SW480 (cell line): ENCODE measurements around the gene RPS6KB2.

Source experiments
- DNase-seq: peaks from one replicate; pipeline ENCODE4 v3.0.0-alpha.2; 2016; ENCODE audit warnings: low spot score

Gene RPS6KB2

DNA sequence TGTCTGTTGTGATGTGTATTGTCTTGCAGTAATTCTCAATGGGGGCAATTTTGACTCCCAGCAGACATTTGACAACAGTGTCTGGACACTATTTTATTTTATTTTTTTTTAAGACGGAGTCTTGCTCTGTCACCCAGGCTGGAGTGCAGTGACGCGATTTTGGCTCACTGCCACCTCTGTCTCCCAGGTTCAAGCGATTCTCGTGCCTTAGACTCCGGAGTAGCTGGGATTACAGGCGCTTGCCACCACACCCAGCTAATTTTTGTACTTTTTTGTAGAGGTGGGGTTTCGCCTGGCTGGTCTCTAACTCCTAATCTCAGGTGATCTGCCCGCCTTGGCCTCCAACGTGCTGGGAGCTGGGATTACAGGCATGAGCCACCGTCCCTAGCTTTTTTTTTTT lies 1.4 kb downstream of the RPS6KB2 start:
- DNase-seq, result no peak

GRCh38 chr11:67431346-67432249 lies 3.3 kb downstream of the RPS6KB2 start:
- DNase-seq, result no peak

- DNase-seq, result no peak
Observed at GRCh38 chr11:67432655-67433349, 4.5 kb downstream of the RPS6KB2 start.

DNA sequence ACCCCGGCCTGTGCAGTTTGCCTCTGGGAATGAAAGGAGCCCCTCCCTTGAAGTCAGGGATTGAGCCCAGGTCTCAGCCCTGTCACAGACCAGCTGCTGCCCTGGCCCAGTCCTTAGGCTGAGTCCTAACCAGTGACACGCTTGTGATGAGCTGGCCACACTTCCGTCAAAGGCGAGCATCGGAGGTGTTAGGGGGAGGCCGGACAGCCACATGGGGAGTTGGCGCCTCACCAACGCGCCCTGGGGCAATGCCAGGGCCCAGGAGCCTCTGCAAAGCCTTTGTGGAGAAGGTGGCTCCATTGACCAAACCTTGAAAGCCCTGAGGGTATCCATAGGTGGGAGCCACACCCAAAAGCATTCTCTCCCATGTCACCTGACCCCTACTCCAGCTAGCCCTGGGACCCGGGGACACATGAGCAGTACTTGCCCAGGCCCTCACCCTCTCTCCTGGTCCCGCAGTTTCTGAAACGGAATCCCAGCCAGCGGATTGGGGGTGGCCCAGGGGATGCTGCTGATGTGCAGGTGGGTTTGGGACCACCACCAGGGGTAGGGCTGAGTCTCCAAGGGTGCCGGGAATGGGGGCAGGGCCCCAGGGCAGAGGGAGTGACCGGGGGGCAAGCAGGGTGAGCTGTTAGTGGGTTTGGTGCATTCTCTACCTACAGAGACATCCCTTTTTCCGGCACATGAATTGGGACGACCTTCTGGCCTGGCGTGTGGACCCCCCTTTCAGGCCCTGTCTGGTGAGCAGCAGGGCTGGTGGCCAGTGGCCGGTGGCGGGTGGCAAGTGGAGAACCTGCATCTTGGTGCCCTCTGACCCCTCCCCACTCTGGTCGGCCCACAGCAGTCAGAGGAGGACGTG lies 5.5 kb downstream of the RPS6KB2 start:
- DNase-seq, result no peak

DNA sequence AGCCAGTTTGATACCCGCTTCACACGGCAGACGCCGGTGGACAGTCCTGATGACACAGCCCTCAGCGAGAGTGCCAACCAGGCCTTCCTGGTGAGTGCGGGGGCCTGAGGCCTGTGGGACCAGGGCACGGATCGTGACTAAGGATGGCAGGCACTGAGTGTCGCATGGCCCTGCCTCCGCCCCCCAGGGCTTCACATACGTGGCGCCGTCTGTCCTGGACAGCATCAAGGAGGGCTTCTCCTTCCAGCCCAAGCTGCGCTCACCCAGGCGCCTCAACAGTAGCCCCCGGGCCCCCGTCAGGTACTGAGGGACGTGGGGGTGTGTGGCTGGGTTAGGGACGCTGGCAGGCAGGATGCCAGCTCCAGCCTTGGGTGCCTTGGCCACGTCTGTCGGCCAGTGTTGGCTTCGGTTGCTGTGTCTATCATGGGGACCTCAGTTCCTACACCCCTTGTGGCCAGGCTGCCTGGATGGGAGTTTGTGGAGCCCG lies 6.1 kb downstream of the RPS6KB2 start:
- DNase-seq, result no peak

DNA sequence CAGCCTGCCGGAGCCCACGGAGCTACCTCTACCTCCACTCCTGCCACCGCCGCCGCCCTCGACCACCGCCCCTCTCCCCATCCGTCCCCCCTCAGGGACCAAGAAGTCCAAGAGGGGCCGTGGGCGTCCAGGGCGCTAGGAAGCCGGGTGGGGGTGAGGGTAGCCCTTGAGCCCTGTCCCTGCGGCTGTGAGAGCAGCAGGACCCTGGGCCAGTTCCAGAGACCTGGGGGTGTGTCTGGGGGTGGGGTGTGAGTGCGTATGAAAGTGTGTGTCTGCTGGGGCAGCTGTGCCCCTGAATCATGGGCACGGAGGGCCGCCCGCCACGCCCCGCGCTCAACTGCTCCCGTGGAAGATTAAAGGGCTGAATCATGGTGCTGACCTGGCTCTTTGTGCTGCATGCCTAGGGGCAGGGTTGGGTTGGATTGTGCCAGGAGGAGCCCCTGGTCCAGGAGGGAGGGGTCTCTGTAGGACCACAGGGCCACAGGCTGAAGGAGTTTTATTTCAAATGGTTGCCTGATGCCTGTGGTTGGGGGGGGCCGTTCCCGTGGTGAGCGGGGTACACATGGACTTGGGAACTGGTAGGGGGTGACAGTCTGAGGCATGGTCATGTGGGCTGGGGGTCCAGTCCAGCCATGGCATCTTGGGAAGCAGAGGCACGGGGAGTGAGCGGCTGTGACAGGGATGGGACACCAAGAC lies 6.9 kb downstream of the RPS6KB2 start:
- no peak for DNase-seq

DNA sequence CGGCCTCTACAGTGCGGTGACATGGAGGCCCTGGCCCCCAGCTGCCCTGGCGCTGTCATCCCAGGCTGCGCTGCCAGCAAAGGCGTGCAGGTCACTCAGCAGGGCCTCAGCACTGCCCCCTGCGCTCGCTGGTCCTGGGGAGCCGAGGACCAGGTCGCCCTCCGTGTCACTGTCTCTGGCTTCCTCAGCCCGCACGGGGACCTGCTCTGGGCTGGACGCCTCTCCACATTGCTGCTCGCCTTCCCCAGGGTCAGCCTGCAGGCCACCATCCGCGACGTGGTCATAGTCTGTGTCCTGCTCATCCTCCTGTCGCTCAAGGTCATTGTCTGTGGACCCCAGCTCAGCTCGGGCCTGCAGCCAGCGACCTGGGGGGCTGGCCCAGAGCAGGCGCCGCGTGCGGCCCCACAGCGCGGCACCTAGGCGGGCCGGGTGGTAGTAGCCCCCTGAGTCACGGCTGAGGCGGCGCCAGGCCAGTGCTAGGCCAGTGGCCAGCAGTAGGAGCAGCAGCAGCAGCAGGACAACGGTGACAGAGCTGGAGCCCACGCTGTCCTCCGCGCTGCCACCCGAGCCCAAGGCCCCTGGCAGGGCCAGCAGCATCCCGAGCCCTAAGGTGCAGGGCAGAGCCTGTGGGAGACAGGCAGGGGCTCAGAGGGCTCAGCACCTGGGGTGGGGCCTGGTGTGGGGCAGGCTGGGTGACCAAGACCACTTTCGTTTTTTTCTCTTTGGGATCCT lies 7.6 kb downstream of the RPS6KB2 start:
- no peak for DNase-seq

DNA sequence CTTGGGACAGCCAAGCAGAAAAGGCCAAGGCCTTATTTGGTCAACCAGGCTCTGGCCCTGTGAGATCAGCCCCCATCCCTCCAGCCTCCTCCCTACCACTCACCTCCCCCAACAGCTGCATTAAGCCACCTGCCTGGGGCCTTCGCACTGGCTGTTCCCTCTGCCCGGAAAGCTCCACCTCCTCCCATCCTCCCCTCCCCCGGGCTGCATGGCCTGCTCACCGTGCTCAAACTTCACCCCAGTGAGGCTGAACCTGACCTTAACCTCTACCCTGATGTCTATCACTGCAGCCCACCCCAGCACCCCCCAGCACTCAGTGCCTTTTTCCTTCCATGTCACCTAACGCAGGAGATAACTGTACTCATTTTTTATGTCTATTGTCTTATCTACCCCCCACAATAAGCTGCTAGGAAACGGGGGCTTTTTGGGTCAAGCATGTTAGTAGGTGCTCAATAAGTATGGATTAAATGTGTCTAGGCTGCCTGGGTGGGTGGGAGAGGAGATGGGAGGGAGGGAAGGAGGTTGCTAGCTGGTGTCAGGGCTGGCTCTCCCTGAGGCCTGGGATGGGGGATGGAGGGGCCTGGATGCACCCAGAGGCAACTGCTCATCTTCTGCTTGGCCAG lies 8.3 kb downstream of the RPS6KB2 start:
- no peak for DNase-seq

GRCh38 chr11:67437082-67437808 lies 9.0 kb downstream of the RPS6KB2 start, which contains the start of gene PTPRCAP:
Gene PTPRCAP (minus strand): TSS chr11:67437682. CDS start chr11:67437619, 63 bp downstream.
- DNase-seq, result no peak

DNA sequence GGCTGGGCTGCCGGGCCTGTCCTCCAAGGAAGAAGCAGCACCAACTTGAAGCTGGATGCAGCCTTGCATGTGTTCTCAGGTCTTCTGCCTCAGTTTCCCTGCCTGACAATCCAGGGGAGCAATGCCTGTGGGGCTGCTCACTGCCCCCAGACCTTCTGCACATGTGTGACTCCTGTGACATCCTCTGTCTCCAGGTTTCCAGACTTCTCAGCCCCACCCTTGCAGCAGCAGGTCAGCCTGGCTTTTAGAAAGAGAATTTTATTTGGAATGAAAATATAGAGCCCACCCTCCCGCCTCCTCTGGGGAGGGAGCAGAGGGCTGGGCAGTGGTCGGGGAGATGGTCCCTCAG lies 9.5 kb downstream of the RPS6KB2 start:
- no peak for DNase-seq

GRCh38 chr11:67438158-67438902 lies 10.0 kb downstream of the RPS6KB2 start:
- no peak for DNase-seq

DNA sequence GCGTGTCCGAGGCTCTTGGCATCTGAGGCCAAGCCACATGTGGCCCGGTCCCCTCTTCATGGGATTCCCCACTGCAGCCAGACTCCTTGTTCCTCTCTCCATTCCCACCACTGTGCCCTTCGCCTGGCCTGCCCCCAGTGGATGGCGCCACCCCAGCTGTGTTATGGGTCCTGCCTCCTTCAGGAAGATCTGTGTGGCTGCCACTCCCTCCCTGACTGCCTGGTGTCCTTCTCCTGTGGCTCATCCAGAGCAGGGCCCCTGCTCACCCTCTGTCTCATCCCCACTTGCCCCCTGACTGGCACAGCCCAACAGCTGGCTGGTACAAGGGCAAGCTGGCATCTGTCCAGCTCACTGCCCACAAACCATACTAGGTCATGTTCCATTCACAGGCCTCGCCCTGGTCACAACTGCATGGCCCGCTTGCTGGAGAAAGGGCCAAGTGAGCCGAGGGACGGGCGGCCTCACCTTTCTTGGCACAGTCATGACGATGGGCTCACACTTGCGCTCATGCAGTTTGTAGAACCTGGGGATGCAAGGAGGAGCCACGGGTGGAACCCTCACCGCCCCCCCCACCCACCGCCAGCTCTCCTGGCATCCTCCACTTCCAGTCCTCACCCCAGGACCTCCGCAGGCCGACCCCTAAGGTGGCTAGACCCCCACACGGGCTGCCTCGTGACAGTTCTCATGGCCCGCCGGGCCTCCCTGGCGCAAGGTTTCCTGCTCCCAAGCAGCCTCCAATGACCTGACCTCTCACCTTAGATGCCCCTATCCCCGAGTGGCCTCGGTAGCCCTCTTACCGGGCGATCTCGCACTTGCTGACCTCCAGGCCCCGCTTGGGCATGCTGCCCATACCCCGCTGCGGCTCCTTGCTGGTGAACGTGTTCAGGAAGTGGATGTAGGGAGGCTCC lies 11.3 kb downstream of the RPS6KB2 start:
- peak; percentile 60 for DNase-seq

GRCh38 chr11:67440229-67441097 lies 12.2 kb downstream of the RPS6KB2 start:
- no peak for DNase-seq

DNA sequence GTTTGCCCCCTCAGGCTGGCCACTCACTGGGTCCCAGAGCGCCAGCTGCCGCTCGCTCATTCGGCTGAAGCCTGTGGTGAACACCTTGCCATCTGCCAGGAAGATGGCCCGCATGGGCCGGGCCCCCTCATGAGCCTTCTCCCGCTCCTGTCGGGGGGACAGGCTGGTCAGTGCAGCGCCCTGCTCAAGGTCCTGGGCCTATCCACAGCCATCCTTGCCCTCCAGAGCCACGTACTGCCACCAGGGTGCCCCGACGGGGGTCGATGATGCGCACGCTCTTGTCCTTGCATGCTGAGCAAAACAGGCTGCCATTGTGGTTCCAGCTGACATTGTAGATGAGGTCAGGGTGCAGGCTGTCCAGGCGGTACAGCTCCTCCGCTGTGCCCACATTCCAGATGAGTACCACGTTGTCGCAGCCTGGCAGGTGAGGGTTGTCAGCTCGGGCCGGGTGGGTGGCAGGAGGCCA lies 12.8 kb downstream of the RPS6KB2 start:
- no peak for DNase-seq

DNA sequence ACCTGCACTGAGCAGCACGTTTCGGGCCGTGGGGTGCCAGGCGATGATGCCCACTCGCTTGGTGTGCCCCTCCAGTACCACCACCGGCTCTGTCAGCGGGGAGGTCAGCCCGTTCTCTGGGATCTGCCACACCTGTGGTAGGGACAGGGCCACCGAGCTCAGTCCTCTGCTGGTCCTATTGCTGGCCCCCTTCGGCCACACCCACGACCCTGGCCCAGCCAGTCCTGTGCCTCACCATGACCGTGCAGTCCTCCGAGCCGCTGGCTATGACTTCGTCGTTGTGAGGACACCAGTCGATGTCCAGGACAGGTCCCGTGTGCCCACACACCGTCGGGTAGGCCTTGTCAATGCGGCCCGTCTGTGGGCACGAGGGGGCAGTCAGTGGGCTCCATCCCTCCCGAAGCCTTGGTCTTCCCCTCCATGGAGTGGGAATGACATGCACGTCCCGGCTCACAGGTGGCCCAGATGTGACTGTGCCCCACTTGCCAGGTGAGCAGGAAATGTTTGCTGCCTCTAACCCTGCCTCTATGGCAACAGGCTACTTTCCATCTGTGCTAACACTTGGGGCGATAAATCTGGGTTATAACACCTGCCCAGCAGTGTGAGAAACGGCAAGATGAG lies 13.5 kb downstream of the RPS6KB2 start:
- DNase-seq, result no peak
